DND-41 (cell line): ENCODE data around the gene NRF1.

Experiments used
- EZH2 ChIP-seq: IDR thresholded peaks from 3 replicates; pipeline ENCODE4 v1.6.1; 2012; ENCODE audit warnings: borderline replicate concordance, low read depth, mild to moderate bottlenecking, moderate library complexity, low read length, inconsistent platforms; ENCODE audit not compliant: severe bottlenecking
- TF ChIP-seq, protein P1 (sequence below): IDR thresholded peaks from 2 replicates; pipeline ENCODE4 v1.5.1; 2012; ENCODE audit warnings: borderline replicate concordance, low read length, moderate library complexity, mild to moderate bottlenecking; ENCODE audit not compliant: poor library complexity, severe bottlenecking; ENCODE audit errors: extremely low read depth

DNA sequence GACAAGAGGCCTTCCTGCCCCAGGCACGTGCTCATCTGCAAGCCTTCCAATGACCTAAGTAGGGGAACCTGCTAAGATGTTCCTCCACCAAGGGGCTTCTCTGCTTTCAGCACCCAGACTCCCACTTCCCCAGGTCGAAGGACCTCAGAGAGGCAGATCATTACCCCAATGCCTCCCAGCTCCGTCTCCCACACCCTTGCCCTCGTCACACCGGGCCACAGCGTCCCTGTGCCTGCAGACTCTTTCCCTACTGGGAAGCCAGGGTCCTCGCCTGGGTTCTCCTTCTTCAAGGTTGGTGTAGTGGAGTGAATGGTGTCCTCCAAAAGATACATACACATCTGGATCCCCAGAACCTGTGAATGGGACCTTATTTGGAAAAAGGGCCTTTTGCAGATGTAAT is 189.4 kb downstream of the NRF1 start:
- TF ChIP-seq, protein P1, sequence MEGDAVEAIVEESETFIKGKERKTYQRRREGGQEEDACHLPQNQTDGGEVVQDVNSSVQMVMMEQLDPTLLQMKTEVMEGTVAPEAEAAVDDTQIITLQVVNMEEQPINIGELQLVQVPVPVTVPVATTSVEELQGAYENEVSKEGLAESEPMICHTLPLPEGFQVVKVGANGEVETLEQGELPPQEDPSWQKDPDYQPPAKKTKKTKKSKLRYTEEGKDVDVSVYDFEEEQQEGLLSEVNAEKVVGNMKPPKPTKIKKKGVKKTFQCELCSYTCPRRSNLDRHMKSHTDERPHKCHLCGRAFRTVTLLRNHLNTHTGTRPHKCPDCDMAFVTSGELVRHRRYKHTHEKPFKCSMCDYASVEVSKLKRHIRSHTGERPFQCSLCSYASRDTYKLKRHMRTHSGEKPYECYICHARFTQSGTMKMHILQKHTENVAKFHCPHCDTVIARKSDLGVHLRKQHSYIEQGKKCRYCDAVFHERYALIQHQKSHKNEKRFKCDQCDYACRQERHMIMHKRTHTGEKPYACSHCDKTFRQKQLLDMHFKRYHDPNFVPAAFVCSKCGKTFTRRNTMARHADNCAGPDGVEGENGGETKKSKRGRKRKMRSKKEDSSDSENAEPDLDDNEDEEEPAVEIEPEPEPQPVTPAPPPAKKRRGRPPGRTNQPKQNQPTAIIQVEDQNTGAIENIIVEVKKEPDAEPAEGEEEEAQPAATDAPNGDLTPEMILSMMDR = no peak
- TF ChIP-seq EZH2 = no peak
